Measurements from ENCODE around the gene RFLNA. TPM values are rescaled to one million over a fixed set of nuclear protein-coding genes. Genes with fewer than 3 reads are reported as not detected.

The RFLNA gene
- polyA plus RNA-seq (ENCODE audit: insufficient read length in 3 of 3) = 1 to 10 TPM; 5.7 to 9.0 (median 7.6) TPM
- long read RNA-seq, donor 1, partial matches to known transcripts = 0 of 5 reads
- long read RNA-seq, donor 1, other reads (novel, unspliced or antisense) = 0 of 5 reads
- long read RNA-seq, donor 2, partial matches to known transcripts = 26 of 30 reads
- long read RNA-seq, donor 2, other reads (novel, unspliced or antisense) = 0 of 30 reads
- long read RNA-seq, donor 3, transcript RFLNA-205 (3 exons, 2,354 nt) = major isoform, 7 of 44 reads
- long read RNA-seq, donor 3, partial matches to known transcripts = 37 of 44 reads
- long read RNA-seq, donor 3, other reads (novel, unspliced or antisense) = 0 of 44 reads
- long read RNA-seq, donor 4, partial matches to known transcripts = 0 of 2 reads
- long read RNA-seq, donor 4, other reads (novel, unspliced or antisense) = 0 of 2 reads
- long read RNA-seq, donor 5 = 0 reads
- long read RNA-seq, donor 6, partial matches to known transcripts = 55 of 68 reads
- long read RNA-seq, donor 6, other reads (novel, unspliced or antisense) = 9 of 68 reads
- long read RNA-seq, donor 7, partial matches to known transcripts = 19 of 22 reads
- long read RNA-seq, donor 7, other reads (novel, unspliced or antisense) = 0 of 22 reads
- long read RNA-seq, donor 8, partial matches to known transcripts = 20 of 24 reads
- long read RNA-seq, donor 8, other reads (novel, unspliced or antisense) = 0 of 24 reads
- long read RNA-seq, donor 9, transcript RFLNA-205 (3 exons, 2,354 nt) = major isoform, 5 of 25 reads
- long read RNA-seq, donor 9, partial matches to known transcripts = 20 of 25 reads
- long read RNA-seq, donor 9, other reads (novel, unspliced or antisense) = 0 of 25 reads
- long read RNA-seq, donor 10, partial matches to known transcripts = 0 of 5 reads
- long read RNA-seq, donor 10, other reads (novel, unspliced or antisense) = 0 of 5 reads
- long read RNA-seq, donor 11, partial matches to known transcripts = 0 of 2 reads
- long read RNA-seq, donor 11, other reads (novel, unspliced or antisense) = 0 of 2 reads
- long read RNA-seq, donor 12, partial matches to known transcripts = 0 of 3 reads
- long read RNA-seq, donor 12, other reads (novel, unspliced or antisense) = 0 of 3 reads
- long read RNA-seq, donor 13 = 0 reads
- long read RNA-seq, donor 14, partial matches to known transcripts = 0 of 3 reads
- long read RNA-seq, donor 14, other reads (novel, unspliced or antisense) = 0 of 3 reads
- long read RNA-seq, donor 15, partial matches to known transcripts = 0 of 4 reads
- long read RNA-seq, donor 15, other reads (novel, unspliced or antisense) = 0 of 4 reads
- long read RNA-seq, donor 16, transcript RFLNA-205 (3 exons, 2,354 nt) = major isoform, 8 of 9 reads
- long read RNA-seq, donor 16, partial matches to known transcripts = 0 of 9 reads
- long read RNA-seq, donor 16, other reads (novel, unspliced or antisense) = 0 of 9 reads

DNA sequence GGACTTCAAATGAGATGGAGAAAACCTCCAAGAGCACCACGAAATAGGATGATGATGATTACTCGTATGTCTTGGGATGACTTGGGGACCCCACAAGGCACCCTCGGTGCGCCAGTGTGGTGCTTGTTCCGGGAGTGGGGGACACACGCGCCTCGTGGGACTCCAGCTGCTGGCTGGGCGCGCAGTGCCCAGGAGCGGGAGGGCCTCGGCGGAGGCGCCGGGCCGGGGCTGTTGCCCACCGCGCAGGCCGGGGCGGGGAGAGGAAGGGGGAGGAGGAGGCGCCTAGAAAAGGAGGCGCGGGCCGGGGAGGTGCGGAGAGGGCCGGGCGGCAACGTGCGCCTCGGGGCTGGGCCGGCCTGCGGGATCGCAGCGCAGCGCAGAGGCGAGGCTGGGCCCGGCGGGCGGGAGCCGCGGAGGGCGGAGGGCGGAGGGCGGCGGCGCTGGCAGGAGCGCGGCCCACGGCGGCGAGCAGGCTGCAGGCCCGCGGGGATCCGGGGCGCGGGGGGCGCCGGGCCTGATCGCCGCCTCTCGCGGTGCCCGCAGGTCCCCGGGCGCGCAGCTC is at the start of gene RFLNA:
RFLNA (plus strand) TSS at position 314 of the 562 bp plus-strand sequence. CDS start 337 bp downstream, outside the sequence.
- peak in 1 of 11 donors; percentile 18 for DNase-seq (ENCODE audit: extremely low read depth in 1 of 11, low read depth in 9 of 11, low spot score in 4 of 11)

- no peak for DNase-seq (ENCODE audit: extremely low read depth in 1 of 11, low read depth in 9 of 11, low spot score in 4 of 11)
Observed at GRCh38 chr12:124247331-124247730, 47.6 kb upstream of the RFLNA start.

DNA sequence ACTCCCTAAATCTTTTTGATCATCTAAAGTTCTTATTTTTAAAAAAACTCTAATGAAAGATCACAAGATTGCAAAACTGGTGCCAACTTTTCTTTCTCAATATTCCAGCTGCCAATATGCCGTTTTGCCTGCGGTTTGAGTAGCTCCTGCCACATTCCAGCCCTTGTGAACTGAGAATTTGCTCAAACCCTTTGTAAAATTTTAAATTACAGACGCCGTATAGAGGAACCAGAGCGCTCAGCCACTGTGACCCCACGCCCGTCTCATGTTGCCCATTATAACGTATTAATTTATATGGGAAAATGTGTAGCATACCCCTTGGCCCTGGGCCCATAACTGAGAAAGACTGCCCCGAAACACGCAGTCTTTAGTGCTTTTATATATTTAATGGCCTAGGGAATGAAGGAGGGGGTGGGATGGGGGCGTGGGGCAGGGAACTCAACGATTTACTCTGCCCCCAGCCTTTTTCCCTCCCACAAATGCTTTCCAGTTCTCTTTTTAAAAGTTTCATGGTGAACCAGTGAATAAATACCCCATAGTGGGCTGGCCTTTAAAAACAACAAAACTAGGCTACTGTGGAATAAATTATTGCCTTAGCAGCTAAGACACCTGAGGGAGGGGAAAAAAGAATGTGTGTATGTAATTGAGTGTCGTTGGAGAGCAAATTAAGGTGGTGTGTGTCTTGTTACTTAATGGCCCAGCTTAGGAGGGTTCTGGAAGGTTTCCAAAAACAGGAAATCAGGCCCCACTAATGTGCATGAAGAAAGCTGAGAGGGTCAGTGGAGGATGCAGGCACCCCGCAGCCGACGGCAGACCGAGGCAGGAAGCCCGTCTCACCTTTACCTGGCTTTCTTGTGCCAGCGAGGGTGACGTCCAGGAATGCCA is 45.7 kb upstream of the RFLNA start:
- peak in 7 of 11 donors; percentile 15 to 47 (median 29) for DNase-seq (ENCODE audit: extremely low read depth in 1 of 11, low read depth in 9 of 11, low spot score in 4 of 11)

- DNase-seq (ENCODE audit: extremely low read depth in 1 of 11, low read depth in 9 of 11, low spot score in 4 of 11) = no peak
Observed at GRCh38 chr12:124251186-124251585, 43.7 kb upstream of the RFLNA start.

DNA sequence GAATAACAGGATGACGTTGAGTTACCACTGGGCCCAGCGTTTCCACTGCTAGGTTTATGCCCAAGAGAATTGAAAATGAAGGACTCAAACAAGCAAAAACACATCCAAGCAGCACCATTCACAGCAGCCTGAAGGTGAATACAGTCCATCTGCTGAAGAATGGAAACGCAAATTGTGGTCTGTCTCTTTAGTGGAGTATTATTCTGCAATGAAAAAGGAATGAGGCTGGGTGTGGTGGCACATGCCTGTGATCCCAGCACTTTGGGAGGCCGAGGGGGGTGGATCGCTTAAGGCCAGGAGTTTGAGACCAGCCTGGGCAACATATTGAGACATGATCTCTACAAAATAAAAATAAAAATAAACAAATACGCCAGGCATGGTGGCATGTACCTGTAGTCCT is 41.9 kb upstream of the RFLNA start:
- DNase-seq (ENCODE audit: extremely low read depth in 1 of 11, low read depth in 9 of 11, low spot score in 4 of 11) = no peak

DNA sequence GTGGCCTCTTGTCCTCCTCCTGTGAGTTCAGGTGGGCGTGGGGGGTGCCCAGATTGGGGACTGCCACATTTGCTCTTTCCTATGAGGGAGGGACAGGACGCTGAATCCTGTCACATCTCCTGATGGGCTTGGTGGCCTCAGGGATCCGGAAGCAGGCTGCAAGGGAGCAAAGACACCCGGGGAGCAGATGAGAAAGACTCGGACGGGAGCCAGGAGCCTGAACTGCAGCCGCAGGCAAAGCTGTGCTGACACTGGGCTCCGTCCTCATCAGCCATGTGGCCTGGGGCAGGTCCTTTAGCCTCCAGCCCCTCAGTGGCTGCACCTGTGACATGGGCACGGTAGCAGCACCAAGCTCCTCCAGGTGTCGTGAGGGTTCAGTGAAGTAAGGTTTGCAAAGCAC is 40.8 kb upstream of the RFLNA start:
- DNase-seq (ENCODE audit: extremely low read depth in 1 of 11, low read depth in 9 of 11, low spot score in 4 of 11) = no peak

- no peak for DNase-seq (ENCODE audit: extremely low read depth in 1 of 11, low read depth in 9 of 11, low spot score in 4 of 11)
Observed at GRCh38 chr12:124259154-124260066, 35.5 kb upstream of the RFLNA start.

GRCh38 chr12:124261885-124262284 is 33.0 kb upstream of the RFLNA start:
- DNase-seq (ENCODE audit: extremely low read depth in 1 of 11, low read depth in 9 of 11, low spot score in 4 of 11) = no peak

GRCh38 chr12:124264089-124264795 is 30.7 kb upstream of the RFLNA start:
- no peak for DNase-seq (ENCODE audit: extremely low read depth in 1 of 11, low read depth in 9 of 11, low spot score in 4 of 11)

DNA sequence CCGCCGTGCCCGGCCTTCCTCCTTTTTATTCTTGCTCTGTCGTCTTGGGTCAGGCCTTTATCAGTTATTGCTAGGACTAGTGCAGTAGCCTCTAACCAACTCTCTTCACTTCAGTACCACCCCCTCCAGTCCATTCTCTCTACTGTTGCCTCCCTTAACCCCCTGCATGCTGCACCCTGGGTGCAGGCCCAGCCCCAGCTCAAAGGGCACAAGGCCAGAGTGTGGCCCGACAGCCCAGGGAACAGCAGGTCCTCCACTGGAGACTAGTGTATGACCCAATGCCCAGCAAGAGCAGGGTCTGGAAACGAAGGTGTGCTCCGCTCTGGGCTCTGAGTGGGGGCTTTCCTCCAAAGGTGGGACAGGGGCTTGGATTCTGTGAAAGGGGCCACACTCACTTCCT is 30.0 kb upstream of the RFLNA start:
- no peak for DNase-seq (ENCODE audit: extremely low read depth in 1 of 11, low read depth in 9 of 11, low spot score in 4 of 11)

DNA sequence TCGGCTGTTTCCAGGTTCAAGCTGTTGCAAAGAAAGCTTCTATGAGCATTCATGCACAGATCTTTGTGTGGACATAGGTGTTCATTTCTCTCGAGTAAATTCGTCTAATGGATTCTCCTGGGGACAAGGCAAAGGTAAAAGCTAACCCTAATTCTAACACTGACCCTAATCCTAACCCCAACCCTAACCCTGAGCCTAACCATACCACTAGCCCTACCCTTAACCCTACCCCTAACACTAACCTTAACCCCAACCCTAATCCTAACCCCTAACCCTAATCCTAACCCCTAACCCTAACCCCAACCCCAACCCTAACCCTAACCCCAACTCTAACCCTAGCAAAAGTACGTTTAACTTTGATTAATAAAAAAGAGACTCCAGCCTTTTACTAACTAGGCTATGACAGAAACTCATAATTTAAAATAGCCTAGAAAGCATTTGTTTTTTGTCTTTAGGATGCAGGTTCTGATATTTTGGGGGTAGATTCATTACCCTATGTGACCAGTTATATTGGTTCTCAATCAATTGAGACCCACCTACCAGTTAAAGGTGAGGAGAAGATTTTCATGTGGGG is 27.6 kb upstream of the RFLNA start:
- no peak for DNase-seq (ENCODE audit: extremely low read depth in 1 of 11, low read depth in 9 of 11, low spot score in 4 of 11)

DNA sequence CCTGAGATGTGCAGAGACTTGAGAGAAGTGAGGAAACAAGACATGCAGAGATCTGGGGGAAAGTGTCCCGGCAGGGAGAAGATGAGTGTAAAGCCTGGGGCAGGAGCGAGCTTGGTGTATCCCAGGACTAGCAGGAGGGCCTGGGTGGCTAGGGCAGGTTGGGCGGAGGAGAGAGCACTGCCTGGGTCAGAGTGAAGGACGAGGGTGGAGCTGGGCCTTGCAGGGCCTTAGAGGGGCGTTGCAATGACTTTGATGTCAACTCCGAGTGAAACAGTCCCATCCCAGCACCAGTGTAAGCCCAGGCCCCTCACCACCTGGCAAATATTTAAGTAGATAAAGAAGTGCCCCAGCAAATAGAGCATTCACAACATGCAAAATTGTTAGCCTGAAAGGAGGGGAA is 24.2 kb upstream of the RFLNA start:
- DNase-seq (ENCODE audit: extremely low read depth in 1 of 11, low read depth in 9 of 11, low spot score in 4 of 11) = no peak

DNA sequence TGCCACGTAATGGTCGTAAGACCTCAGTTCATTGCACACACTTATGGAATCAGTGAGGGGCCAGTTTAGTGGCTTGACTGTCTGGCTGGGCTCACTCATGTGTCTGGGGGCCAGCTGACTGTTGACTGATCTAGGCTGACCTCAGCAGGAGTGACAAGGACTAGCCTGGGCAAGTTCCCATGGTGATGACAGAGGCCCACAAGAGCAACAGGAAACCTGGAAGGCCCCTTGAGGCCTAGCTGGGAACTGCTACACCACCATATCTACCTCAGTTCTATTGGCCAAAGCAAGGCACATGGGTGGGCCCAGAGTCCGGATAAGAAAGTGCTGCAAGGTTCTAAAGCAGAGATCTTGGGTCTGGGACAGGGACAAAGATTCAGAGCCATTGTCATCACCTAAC is 21.3 kb upstream of the RFLNA start:
- no peak for DNase-seq (ENCODE audit: extremely low read depth in 1 of 11, low read depth in 9 of 11, low spot score in 4 of 11)

DNA sequence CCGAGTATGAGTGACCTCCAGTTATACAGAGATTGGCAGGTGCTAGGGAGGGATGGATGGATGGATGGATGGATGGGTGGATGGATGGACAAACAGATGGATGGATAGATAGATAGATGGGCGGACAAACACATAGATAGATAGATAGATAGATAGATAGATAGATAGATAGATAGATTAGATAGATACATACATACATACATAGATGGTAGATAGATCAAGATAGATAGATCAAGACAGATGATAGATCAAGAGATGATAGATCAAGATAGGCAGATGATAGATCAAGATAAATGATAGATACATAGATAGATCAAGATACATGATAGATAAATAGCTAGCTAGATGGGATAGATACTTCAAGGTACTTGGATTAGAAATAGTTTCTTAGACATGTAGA is 18.6 kb upstream of the RFLNA start:
- DNase-seq (ENCODE audit: extremely low read depth in 1 of 11, low read depth in 9 of 11, low spot score in 4 of 11) = no peak

GRCh38 chr12:124277394-124278241 is 17.3 kb upstream of the RFLNA start:
- no peak for DNase-seq (ENCODE audit: extremely low read depth in 1 of 11, low read depth in 9 of 11, low spot score in 4 of 11)
